T-helper 1 cell treated with Interleukin-12 subunit alpha and Interleukin-12 subunit beta and Interleukin-4 antibody, amounts not matched to agents 30 μg/mL and 1 μg/mL, for 36 hours (primary cell): Measurements from ENCODE around the gene FBXW7.

Experiments
- H3K27ac Mint-ChIP-seq: one replicate; pipeline ENCODE4 v1.8.0; 2021; ENCODE audit warnings: mild to moderate bottlenecking, mixed read lengths
- H3K27me3 Mint-ChIP-seq: one replicate; pipeline ENCODE4 v1.8.0; 2021; ENCODE audit warnings: low read depth, mixed read lengths
- H3K36me3 Mint-ChIP-seq: one replicate; pipeline ENCODE4 v1.8.0; 2021; ENCODE audit warnings: low read depth, mixed read lengths
- H3K4me1 Mint-ChIP-seq: one replicate; pipeline ENCODE4 v1.8.0; 2021; ENCODE audit warnings: low read depth, mixed read lengths
- H3K4me3 Mint-ChIP-seq: one replicate; pipeline ENCODE4 v1.8.0; 2021; ENCODE audit warnings: mild to moderate bottlenecking, moderate library complexity, mixed read lengths
- H3K9me3 Mint-ChIP-seq: one replicate; pipeline ENCODE4 v1.8.0; 2021; ENCODE audit warnings: mixed read lengths

The FBXW7 gene

GRCh38 chr4:152485726-152486276 lies 50.1 kb downstream of the FBXW7 start:
- Mint-ChIP-seq H3K4me1 (peaks cover 44% of the 10 kb centered on the region), H3K27me3 (no peaks in the 10 kb centered on the region), H3K27ac (peak overlapping the region; percentile 83), H3K36me3 (peaks cover 10% of the 10 kb centered on the region), H3K9me3 (peaks cover 7% of the 10 kb centered on the region), H3K4me3 (peak overlapping the region; percentile 32)

- Mint-ChIP-seq H3K4me3 (no peak overlapping the region), H3K4me1 (peaks cover 49% of the 10 kb centered on the region), H3K27ac (no peak overlapping the region), H3K36me3 (peaks cover 12% of the 10 kb centered on the region), H3K27me3 (no peaks in the 10 kb centered on the region), H3K9me3 (peaks cover 7% of the 10 kb centered on the region)
Observed at GRCh38 chr4:152482211-152482610, 53.7 kb downstream of the FBXW7 start.

- H3K27ac Mint-ChIP-seq, result no peak overlapping the region
- no peaks in the 10 kb centered on the region for H3K27me3 Mint-ChIP-seq
- peaks cover 12% of the 10 kb centered on the region for H3K36me3 Mint-ChIP-seq
- H3K9me3 Mint-ChIP-seq, result peaks cover 7% of the 10 kb centered on the region
- H3K4me3 Mint-ChIP-seq, result no peak overlapping the region
- H3K4me1 Mint-ChIP-seq, result peaks cover 39% of the 10 kb centered on the region
Observed at GRCh38 chr4:152480901-152481300, 55.0 kb downstream of the FBXW7 start.

GRCh38 chr4:152480326-152480725 lies 55.6 kb downstream of the FBXW7 start:
- H3K27me3 Mint-ChIP-seq, result no peaks in the 10 kb centered on the region
- H3K4me3 Mint-ChIP-seq, result no peak overlapping the region
- H3K36me3 Mint-ChIP-seq, result peaks cover 12% of the 10 kb centered on the region
- peaks cover 7% of the 10 kb centered on the region for H3K9me3 Mint-ChIP-seq
- H3K27ac Mint-ChIP-seq, result no peak overlapping the region
- H3K4me1 Mint-ChIP-seq, result peaks cover 37% of the 10 kb centered on the region

DNA sequence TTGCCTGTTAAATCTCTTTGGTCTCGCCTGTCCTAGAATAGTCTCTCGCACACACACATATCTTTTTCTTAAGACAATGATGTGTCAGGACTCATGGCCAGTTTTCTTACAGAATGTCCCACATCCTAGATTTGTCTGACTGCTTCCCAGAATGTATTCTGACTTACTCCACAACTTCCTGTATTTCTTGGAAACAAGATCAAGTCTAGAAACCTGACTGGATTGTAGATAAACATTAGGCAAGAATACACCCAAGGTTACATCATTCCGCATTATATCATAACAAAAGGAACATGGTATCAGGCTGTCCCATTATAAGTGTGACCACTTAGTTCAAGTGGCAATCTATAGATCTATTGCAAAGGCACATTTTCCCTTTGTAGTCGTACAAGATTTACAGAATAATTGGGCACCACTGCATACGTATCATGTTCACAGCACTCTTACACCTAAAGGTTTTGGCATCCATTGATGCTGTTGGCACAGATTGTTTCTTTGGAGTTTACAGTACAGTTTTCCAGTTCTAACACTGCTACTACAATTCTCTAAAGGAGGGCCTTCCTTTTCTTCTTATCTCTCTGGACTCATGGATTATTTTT lies 56.4 kb downstream of the FBXW7 start:
- no peaks in the 10 kb centered on the region for H3K27me3 Mint-ChIP-seq
- no peak overlapping the region for H3K27ac Mint-ChIP-seq
- H3K36me3 Mint-ChIP-seq, result peaks cover 12% of the 10 kb centered on the region
- no peak overlapping the region for H3K4me3 Mint-ChIP-seq
- H3K9me3 Mint-ChIP-seq, result peaks cover 7% of the 10 kb centered on the region
- peaks cover 33% of the 10 kb centered on the region for H3K4me1 Mint-ChIP-seq

- no peak overlapping the region for H3K4me3 Mint-ChIP-seq
- no peaks in the 10 kb centered on the region for H3K27me3 Mint-ChIP-seq
- H3K4me1 Mint-ChIP-seq, result peaks cover 35% of the 10 kb centered on the region
- H3K9me3 Mint-ChIP-seq, result peaks cover 11% of the 10 kb centered on the region
- H3K36me3 Mint-ChIP-seq, result peaks cover 15% of the 10 kb centered on the region
- H3K27ac Mint-ChIP-seq, result no peak overlapping the region
Observed at GRCh38 chr4:152478461-152479237, 57.2 kb downstream of the FBXW7 start.

DNA sequence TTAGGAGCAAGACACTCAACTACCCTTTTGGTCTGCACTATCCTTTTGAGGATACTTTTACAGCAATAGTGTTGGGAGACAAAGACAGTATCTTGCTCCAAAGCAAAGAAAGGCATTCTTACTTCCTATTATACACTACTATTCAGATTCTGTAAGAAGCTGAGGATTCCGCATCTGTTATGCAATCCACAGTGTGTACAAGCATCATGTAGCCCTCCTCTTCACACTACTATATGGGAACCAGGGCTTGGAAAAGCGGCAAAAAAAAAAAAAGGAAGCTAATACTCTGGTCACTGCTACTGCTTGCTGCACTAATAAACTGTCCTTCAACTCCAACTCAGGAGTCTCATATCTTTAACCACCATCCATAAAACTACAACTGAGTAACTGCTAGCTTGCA lies 59.1 kb downstream of the FBXW7 start:
- Mint-ChIP-seq H3K4me1 (peaks cover 30% of the 10 kb centered on the region), H3K27ac (no peak overlapping the region), H3K4me3 (no peak overlapping the region), H3K9me3 (peaks cover 7% of the 10 kb centered on the region), H3K36me3 (peaks cover 11% of the 10 kb centered on the region), H3K27me3 (no peaks in the 10 kb centered on the region)

GRCh38 chr4:152471251-152471792 lies 64.6 kb downstream of the FBXW7 start:
- Mint-ChIP-seq H3K27ac (no peak overlapping the region), H3K4me1 (peaks cover 9% of the 10 kb centered on the region), H3K27me3 (no peaks in the 10 kb centered on the region), H3K9me3 (peaks cover 8% of the 10 kb centered on the region), H3K36me3 (peaks cover 15% of the 10 kb centered on the region), H3K4me3 (no peak overlapping the region)

GRCh38 chr4:152468408-152468807 lies 67.5 kb downstream of the FBXW7 start:
- Mint-ChIP-seq H3K27me3 (no peaks in the 10 kb centered on the region), H3K9me3 (peaks cover 4% of the 10 kb centered on the region), H3K27ac (no peak overlapping the region), H3K4me1 (peaks cover 15% of the 10 kb centered on the region), H3K4me3 (no peak overlapping the region), H3K36me3 (peaks cover 11% of the 10 kb centered on the region)

DNA sequence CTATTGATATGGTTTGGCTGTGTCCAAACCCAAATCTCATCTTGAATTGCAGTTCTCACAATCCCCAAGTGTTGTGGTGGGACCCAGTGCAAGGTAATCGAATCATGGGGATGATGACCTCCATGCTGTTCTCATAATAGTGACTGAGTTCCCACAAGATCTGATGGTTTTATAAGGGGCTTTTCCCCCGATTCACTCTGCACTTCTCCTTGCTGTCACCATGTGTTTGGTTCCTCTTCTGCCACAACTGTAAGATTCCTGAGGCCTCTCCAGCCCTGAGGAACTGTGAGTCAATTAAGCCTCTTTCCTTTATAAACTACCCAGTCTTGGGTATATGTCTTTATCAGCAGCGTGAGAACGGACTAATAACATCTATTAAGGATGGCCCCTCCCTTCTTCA lies 68.8 kb downstream of the FBXW7 start:
- H3K36me3 Mint-ChIP-seq, result peaks cover 11% of the 10 kb centered on the region
- peaks cover 4% of the 10 kb centered on the region for H3K9me3 Mint-ChIP-seq
- H3K27ac Mint-ChIP-seq, result no peak overlapping the region

DNA sequence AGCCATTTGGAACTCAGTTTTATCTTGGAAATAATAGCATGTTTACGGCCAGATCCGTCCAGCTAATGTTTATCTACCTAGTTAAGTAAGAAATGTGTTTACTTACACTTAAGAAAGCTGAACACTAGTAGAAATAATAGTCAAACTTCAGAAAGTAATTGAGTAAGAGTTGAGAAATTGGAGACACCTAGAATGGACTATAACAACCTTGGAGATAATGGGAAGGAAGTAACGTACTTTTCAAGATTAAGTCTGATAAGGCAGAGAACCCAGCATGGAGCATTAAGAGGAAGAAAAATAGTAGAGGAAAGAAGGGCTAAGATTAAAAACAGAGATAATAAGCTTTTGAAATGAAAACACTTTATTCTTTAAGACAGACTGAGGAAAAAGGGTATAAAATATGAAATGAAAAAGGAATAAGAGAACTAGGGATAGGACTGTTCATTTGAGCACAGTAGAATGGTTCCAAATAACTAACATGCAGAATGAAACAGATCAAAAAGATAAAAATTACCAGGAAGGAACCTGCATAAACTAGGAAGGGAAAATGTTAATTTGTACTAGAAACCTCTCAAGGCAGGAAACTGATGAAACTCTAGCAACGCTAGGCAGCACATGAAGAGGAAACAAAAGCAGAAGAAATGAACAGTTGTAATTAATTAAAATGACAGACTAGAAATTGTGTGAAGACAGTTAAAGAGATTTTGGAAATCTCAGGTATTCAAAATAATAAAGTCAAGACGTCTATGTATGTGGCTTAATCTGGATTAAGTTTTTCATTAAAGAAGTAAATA lies 71.7 kb downstream of the FBXW7 start:
- Mint-ChIP-seq H3K4me3 (peak overlapping the region; percentile 28), H3K4me1 (peaks cover 42% of the 10 kb centered on the region), H3K9me3 (no peaks in the 10 kb centered on the region), H3K27ac (peak overlapping the region; percentile 47), H3K27me3 (no peaks in the 10 kb centered on the region), H3K36me3 (peaks cover 3% of the 10 kb centered on the region)

More for the DNA sequence above, 68.8 kb downstream of the FBXW7 start:
- Mint-ChIP-seq H3K4me3 (no peak overlapping the region), H3K4me1 (peaks cover 26% of the 10 kb centered on the region), H3K27me3 (no peaks in the 10 kb centered on the region)

- Mint-ChIP-seq H3K9me3 (no peaks in the 10 kb centered on the region), H3K27me3 (no peaks in the 10 kb centered on the region), H3K36me3 (peaks cover 3% of the 10 kb centered on the region), H3K4me3 (no peak overlapping the region), H3K4me1 (peaks cover 49% of the 10 kb centered on the region), H3K27ac (peak overlapping the region; percentile 47)
Observed at GRCh38 chr4:152463562-152463961, 72.3 kb downstream of the FBXW7 start.

DNA sequence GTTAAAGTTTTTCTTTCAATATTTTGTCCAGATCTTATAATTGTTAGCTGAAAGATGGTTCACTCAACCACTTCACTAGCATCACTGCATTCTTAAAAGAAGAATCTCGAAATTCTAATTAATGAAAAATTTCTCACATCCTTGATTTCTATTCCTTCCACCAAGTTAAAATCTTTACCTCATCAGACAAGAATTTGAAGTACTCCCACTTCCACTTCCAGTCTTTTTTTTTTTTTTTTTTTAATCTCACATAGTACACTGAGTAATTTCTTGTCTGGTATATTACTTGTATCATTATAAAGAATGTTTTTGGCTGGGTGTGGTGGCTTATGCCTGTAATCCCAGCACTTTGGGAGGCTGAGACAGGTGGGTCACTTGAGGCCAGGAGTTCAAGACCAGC lies 73.2 kb downstream of the FBXW7 start:
- Mint-ChIP-seq H3K36me3 (peaks cover 3% of the 10 kb centered on the region), H3K27ac (no peak overlapping the region), H3K9me3 (no peaks in the 10 kb centered on the region), H3K4me3 (no peak overlapping the region), H3K4me1 (peaks cover 53% of the 10 kb centered on the region), H3K27me3 (no peaks in the 10 kb centered on the region)

- Mint-ChIP-seq H3K27me3 (no peaks in the 10 kb centered on the region), H3K4me1 (peaks cover 53% of the 10 kb centered on the region), H3K27ac (peak overlapping the region; percentile 55)
Observed at GRCh38 chr4:152462047-152462446, 73.8 kb downstream of the FBXW7 start.

More at GRCh38 chr4:152462047-152462446, 73.8 kb downstream of the FBXW7 start:
- no peaks in the 10 kb centered on the region for H3K9me3 Mint-ChIP-seq
- H3K36me3 Mint-ChIP-seq, result no peaks in the 10 kb centered on the region
- H3K4me3 Mint-ChIP-seq, result no peak overlapping the region
